Fibroblast of the aortic adventitia (primary cell): ENCODE measurements around the gene NCBP1. TPM values are rescaled to one million over a fixed set of nuclear protein-coding genes. Genes with fewer than 3 reads are reported as not detected.
"Not testable (repeated sequence)": the region's sequence is repeated elsewhere in the genome, so short reads cannot be mapped to it uniquely, and the experiment has no call there.

ENCODE experiments used
- DNase-seq: peaks from one replicate; pipeline ENCODE4 v3.0.0-alpha.2; 2010; ENCODE audit warnings: low read depth
- H3K4me3 ChIP-seq: 2 replicates; pipeline ENCODE4 v1.5.1; 2011; ENCODE audit warnings: low read depth, mild to moderate bottlenecking, control low read depth, low read length, moderate library complexity
- total RNA-seq: library from RNA; depleted of rRNA; stranded (reverse); fragments of >200 nt; gene quantifications from 2 replicates; pipeline ENCODE4 v1.2.3, GENCODE V29; 2012; ENCODE audit warnings: low replicate concordance
- TF ChIP-seq, protein P1 (sequence below): IDR thresholded peaks from 2 replicates; pipeline ENCODE4 v1.5.1; 2011; ENCODE audit warnings: mild to moderate bottlenecking, low read length, control low read depth, inconsistent platforms; ENCODE audit not compliant: insufficient read depth

The NCBP1 gene
- total RNA-seq, 1 donor, result 43.3 TPM

DNA sequence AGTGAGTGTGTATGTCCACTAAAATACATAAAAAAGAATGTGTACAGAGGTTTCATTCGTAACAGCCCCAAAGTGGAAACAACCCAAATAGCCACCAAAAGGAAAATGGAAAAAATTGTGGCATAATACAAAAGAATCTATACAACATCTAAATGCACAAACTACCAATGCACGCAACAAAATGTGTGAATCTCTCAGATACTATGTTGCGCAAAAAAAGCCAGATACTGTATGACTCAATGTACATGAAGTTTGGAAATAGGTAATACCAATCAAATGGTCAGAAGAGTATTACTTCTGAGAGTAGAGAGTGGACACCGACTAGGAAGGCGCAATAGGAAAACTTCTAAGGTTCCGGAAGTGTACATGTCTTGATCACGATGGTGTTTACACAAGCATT, 61.1 kb downstream of the NCBP1 start:
- no peak overlapping the region for H3K4me3 ChIP-seq
- TF ChIP-seq, protein P1, sequence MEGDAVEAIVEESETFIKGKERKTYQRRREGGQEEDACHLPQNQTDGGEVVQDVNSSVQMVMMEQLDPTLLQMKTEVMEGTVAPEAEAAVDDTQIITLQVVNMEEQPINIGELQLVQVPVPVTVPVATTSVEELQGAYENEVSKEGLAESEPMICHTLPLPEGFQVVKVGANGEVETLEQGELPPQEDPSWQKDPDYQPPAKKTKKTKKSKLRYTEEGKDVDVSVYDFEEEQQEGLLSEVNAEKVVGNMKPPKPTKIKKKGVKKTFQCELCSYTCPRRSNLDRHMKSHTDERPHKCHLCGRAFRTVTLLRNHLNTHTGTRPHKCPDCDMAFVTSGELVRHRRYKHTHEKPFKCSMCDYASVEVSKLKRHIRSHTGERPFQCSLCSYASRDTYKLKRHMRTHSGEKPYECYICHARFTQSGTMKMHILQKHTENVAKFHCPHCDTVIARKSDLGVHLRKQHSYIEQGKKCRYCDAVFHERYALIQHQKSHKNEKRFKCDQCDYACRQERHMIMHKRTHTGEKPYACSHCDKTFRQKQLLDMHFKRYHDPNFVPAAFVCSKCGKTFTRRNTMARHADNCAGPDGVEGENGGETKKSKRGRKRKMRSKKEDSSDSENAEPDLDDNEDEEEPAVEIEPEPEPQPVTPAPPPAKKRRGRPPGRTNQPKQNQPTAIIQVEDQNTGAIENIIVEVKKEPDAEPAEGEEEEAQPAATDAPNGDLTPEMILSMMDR, result no peak
- no peak for DNase-seq

DNA sequence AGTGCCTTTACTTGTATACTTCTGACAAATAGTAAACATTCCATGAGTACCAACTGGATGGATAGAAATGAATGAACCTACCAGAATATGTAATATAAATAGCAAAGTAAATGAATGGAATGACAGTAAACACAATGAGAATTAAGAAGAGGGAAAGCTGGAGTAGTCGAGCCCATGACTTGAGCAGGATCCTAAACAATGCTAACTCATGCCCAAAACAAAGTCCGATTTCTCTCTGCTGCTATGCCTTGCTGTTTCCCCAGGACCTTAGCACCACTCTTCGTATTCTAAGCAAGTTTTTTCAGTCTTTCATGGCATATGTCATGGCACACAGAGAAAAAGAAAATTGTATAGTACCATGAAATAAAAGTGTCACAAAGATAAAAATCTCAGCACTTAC, 61.8 kb downstream of the NCBP1 start:
- peak overlapping the region; percentile 86 for H3K4me3 ChIP-seq
- no peak for DNase-seq
- TF ChIP-seq, protein P1, result no peak

- peak; percentile 46 for DNase-seq
- H3K4me3 ChIP-seq, result peak overlapping the region; percentile 86
- TF ChIP-seq, protein P1, result no peak
These were observed 62.6 kb downstream of the NCBP1 start for GRCh38 chr9:97695995-97696802.

DNA sequence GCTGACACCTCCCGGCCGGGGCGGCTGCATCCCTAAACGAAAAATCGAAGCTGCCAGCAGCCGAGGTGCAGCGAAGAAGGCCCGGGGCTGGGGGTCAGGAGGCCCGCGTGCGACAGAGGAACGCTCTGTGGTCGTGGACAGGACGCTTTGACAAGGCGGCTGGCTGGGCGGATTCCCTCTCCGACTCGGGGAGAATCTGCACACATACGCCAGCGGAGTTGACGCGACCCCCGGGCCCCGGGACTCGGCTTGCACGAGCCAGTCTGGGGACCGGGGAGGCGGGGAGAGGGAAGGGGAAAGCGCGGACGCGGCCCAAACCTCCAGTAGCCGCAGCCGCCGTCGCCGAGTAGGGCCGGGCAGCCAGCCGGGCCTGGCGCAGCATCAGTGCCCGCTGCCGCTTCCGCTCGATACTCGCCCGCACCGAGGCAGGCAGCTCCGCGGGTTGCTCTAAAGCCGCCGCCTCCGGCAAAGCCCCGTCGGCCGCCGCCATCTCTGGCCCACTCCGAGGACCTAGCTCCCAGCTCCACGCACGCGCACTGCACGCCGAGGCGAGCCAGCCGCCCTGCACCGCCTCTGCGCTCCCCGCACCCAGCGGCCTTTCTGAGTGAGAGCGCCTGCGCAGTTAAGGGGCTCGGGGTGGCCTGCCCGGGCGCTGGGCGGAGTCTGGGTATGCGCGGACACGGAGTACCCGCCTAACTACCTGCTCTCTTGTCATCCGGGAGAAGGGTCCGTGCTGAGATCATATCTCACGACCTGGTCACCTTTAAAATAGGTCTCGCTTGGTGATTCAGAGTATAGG, 63.4 kb downstream of the NCBP1 start, which contains the start of gene XPA:
Gene XPA, minus strand, starts transcription at position 538 of the 799 bp plus-strand sequence. Its CDS starts 48 bp downstream, at position 490.
- TF ChIP-seq, protein P1, result no peak
- peak; percentile 91 for DNase-seq
- H3K4me3 ChIP-seq, result peak within 1 kb of the TSS; percentile 86

DNA sequence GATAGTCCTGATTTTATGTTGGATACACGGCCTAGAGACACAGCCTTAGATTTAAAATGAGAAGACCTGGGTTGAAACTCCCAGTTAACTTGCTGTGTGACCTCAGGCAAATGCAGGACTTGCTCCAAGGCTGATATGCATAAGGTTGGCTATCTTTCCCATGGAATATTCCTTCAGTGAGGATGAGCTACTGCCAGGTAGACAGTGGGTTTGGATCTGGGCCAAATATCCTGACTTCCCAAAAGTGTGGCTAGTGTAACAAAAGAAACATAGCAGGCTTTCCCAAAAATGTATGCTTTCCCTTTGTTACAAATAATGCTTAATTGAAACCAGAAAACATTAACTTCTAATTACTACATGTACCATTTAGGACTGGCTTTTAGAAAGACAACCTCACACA, 64.2 kb downstream of the NCBP1 start:
- no peak for DNase-seq
- H3K4me3 ChIP-seq, result no peak overlapping the region
- TF ChIP-seq, protein P1, result no peak

GRCh38 chr9:97698865-97699264, 65.2 kb downstream of the NCBP1 start:
- no peak overlapping the region for H3K4me3 ChIP-seq
- DNase-seq, result no peak

DNA sequence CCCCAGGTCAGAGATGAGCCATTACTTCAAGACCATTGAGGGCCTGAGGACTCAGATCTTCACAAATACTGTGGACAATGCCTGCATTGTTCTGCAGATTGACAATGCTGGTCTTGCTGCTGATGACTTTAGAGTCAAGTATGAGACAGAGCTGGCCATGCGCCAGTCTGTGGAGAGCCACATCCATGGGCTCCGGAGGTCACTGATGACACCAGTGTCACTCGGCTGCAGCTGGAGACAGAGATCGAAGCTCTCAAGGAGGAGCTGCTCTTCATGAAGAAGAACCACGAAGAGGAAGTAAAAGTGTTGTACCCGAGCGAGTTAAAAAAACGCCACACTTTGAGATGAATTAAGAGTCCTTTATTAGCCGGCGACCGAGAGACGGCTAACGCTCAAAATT, 65.7 kb downstream of the NCBP1 start:
- H3K4me3 ChIP-seq, DNase-seq: not testable (repeated sequence)

More at GRCh38 chr9:97698865-97699264, 65.2 kb downstream of the NCBP1 start:
- TF ChIP-seq, protein P1, result no peak

DNA sequence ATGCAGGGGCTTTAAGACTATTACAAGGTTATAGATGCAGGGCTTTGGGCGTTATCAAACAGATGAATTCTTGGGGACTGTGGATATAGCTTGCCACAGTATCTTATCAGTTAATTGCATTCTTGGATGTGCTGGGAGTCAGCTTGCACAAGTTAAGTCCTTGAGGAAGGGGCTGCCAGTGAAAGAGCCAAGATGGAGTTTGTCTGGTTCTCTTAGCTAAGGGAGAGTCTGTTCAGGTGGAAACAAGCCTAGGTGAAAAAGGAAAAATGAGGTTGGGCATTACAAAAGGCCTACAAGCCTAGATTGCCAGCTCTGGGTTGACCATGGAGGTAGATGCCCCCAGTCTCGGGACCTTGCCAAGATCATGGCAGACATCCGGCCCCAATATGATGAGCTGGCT, 66.2 kb downstream of the NCBP1 start:
- not testable (repeated sequence) for DNase-seq, H3K4me3 ChIP-seq
